ENCODE measurements around the gene PRDM16.

GRCh38 chr1:3251099-3251806, 182.2 kb downstream of the PRDM16 start:
- no peak for TF ChIP-seq ISL1 (CRISPR knock-in tag; IDR thresholded peaks at IDR 0.05)
- TF ChIP-seq ZFP3 (CRISPR knock-in tag; IDR thresholded peaks at IDR 0.05), result no peak
- no peak for TF ChIP-seq GLIS3 (CRISPR knock-in tag; IDR thresholded peaks at IDR 0.05)
- TF ChIP-seq CSRNP3 (CRISPR knock-in tag; IDR thresholded peaks at IDR 0.05), result no peak
- no peak for TF ChIP-seq TOX (CRISPR knock-in tag; IDR thresholded peaks at IDR 0.05; ENCODE audit: borderline replicate concordance)
- TF ChIP-seq PATZ1 (CRISPR knock-in tag; IDR thresholded peaks at IDR 0.05; ENCODE audit: borderline replicate concordance), result no peak
- TF ChIP-seq ESRRG (CRISPR knock-in tag; IDR thresholded peaks at IDR 0.05), result no peak
- no peak for TF ChIP-seq TCF4 (CRISPR knock-in tag; IDR thresholded peaks at IDR 0.05; ENCODE audit: borderline replicate concordance)
- TF ChIP-seq ZC3H10 (CRISPR knock-in tag; IDR thresholded peaks at IDR 0.05), result no peak
- TF ChIP-seq OSR1 (CRISPR knock-in tag; IDR thresholded peaks at IDR 0.05), result no peak
